22Rv1 (cell line): ENCODE results near the gene CACNA1F.
A peak's percentile ranks its signal among the peaks of the same experiment; 100 is the strongest.

ENCODE experiments used
- H3K27ac ChIP-seq: fragments of 450-650 bp; 2 replicates; pipeline ENCODE4 v1.5.1; 2017
- CTCF ChIP-seq: fragments of 450-650 bp; IDR thresholded peaks from 2 replicates; pipeline ENCODE4 v1.5.1; 2017; ENCODE audit warnings: mild to moderate bottlenecking
- ZFX ChIP-seq: fragments of 450-650 bp; IDR thresholded peaks from 2 replicates; pipeline ENCODE4 v1.6.1; 2017; ENCODE audit warnings: antibody characterized with exemption, borderline replicate concordance

CACNA1F gene

GRCh38 chrX:49231333-49232000 is 1.7 kb downstream of the CACNA1F start:
- H3K27ac ChIP-seq, result no peak overlapping the region
- TF ChIP-seq ZFX (no peak), CTCF (no peak)

DNA sequence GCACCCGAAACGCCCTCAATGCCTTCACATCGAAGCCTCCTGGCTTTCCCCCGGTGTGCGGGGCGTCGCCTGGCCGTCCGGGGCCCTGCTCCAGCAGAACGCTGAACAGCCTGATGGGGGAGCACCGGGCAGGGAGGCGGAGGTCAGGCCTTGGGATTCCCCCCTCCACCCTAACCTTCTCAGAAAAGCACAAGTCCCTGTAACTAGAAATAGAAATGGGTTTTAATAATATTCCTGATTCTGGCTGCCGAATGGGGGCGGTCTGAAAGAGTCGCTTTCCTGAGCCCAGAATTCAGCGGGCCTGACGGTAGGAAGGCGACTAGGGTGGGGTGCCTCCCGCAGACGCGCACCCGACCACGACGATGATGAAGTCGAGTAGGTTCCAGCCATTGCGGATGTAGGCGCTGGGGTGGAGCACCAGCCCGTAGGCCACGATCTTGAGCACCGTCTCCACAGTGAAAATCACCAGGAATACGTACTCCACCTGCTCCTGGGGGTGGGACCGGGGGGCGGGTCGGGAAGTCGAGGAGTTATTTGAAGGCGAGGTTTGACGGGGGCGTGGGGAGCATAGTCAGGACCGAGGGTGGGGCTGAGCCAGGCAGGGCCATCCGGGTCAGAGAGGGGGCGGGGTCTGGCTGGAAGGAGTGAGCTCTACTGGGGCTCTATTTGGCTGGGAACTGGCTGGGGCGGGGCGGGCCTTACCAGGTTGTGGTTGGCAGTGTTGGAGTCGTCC is 2.5 kb downstream of the CACNA1F start:
- H3K27ac ChIP-seq, result peak overlapping the region; percentile 61
- 0 out of 2 replicates have a peak, but pooled peaks have one; percentile 7 for TF ChIP-seq CTCF
- TF ChIP-seq ZFX, result no peak

- no peak overlapping the region for H3K27ac ChIP-seq
- no peak for TF ChIP-seq CTCF
- TF ChIP-seq ZFX, result no peak
These were observed 5.0 kb downstream of the CACNA1F start for GRCh38 chrX:49228185-49228584.

DNA sequence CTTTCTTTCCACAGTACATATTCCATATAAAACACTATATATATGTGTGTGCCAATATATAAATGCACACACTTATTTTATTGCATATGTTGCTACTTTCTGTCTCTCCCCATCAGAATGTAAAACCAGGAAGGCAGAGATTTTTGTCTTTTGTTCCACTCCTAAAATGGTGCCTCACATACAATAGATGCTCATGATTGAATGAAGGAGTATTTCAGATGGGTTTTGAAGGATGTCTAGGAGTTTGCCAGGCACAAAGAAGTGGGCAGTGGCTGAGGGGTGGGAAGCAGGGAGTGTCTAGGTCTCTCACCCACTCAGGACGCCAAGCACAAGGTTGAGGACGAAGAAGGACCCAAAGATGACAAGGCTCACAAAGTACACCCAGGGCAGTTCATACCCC is 5.4 kb downstream of the CACNA1F start:
- no peak for TF ChIP-seq ZFX
- no peak for TF ChIP-seq CTCF

DNA sequence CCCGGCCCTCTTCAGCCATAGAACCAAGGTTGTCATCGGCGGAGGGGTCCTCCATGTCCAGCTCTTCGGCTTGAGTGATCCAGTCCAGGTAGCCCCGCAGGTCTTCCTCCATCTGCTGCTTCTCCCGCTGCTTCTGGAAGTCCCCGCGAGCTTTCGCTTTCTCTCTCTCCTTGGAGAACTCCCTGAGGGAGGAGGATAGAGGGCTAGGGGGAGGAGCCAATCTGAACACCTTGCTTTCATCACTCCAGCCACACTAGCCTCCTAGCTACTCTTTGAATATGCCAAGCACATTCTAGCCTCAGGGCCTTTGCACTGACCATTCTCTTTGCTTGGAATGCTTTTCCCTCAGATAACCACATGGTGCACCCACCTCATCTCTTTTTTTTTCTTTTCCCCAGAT is 6.2 kb downstream of the CACNA1F start:
- no peak overlapping the region for H3K27ac ChIP-seq
- TF ChIP-seq ZFX, result no peak
- TF ChIP-seq CTCF, result no peak

More for the DNA sequence above, 5.4 kb downstream of the CACNA1F start:
- H3K27ac ChIP-seq, result no peak overlapping the region

DNA sequence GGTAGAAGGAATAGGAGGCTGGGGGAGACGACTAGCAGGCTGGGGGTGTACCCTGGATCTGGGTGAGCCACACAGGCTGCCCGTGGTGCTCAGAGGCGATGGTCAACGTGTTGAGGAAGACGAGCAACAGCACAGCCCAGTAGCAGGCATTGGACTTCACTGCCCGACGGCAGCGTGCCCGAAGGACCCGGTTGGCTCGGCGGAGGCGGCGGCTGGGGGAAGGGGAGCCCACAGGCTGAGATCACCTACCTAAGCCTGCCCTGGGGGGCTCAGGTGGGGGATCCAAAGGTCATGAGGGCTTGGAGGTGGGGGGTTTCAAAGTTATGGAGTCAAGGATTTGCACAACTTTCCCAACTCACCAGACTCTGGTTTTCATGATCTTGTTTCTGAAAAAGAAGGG is 7.3 kb downstream of the CACNA1F start:
- H3K27ac ChIP-seq, result no peak overlapping the region
- TF ChIP-seq CTCF (no peak), ZFX (no peak)

- TF ChIP-seq ZFX, result no peak
- no peak for TF ChIP-seq CTCF
- no peak overlapping the region for H3K27ac ChIP-seq
These were observed 11.3 kb downstream of the CACNA1F start for GRCh38 chrX:49221868-49222267.
